Measurements from ENCODE around the gene HPN. TPM values are rescaled to one million over a fixed set of nuclear protein-coding genes. Genes with fewer than 3 reads are reported as not detected.

HPN gene
- total RNA-seq, 2 donors from 2014 or later: 2.5 to 7.2 TPM

GRCh38 chr19:35039881-35040825 is 1.4 kb upstream of the HPN start:
- H3K4me3 ChIP-seq: peak overlapping the region in 1 of 2 donors; percentile 25
- TF ChIP-seq CTCF (IDR thresholded peaks at IDR 0.05): no peak
- H3K27ac ChIP-seq: peak overlapping the region; percentile 81 to 82

DNA sequence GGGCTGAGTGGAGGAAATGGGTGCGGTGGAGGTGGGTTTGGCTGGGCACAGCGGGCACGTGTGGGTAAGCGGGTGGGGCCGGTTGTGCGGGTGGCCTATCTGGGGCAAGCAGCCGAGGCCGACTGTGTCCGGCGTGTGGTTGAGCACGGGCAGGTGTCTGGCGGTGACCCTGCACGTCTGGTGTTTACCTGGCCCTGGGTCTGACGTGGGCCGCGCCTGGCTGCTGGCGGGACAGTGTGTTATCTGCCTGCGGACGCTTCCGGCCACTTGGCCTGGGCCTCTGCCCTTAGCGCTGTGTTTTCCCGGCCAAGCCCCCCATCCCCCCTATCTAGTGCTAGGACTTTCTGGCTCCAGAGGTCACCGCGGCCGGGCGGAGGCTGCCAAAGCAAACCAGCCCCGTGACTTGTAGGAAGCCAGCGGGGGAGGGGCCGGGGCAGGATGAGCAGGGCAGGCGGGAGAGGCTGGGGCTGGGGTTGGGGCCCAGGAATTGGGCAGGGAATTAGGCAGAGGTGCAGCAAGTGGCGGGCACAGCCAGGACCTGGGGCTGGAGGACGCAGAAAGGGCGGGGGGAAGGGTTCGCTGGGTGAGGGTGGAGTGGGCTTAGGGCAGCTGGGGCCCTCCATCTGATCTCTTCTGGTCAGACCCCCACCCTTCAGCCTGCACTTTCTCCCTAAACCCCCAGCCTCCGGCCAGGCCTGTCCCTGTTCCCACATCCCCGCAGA is 534 bp upstream of the HPN start:
- Histone ChIP-seq H3K4me1 (peaks cover 0 to 62% of the 10 kb centered on the region in 2 donors), H3K9me3 (no peaks in the 10 kb centered on the region), H3K27me3 (no peaks in the 10 kb centered on the region), H3K27ac (peak overlapping the region; percentile 81 to 82), H3K4me3 (peak overlapping the region in 1 of 2 donors; percentile 25), H3K36me3 (peaks cover 13% of the 10 kb centered on the region)
- no peak for TF ChIP-seq CTCF (IDR thresholded peaks at IDR 0.05)
- DNase-seq (ENCODE audit: low spot score): peak; percentile 94

More at GRCh38 chr19:35039881-35040825, 1.4 kb upstream of the HPN start:
- DNase-seq (ENCODE audit: low spot score): no peak
- Histone ChIP-seq H3K36me3 (peaks cover 17% of the 10 kb centered on the region), H3K9me3 (no peaks in the 10 kb centered on the region), H3K4me1 (peaks cover 0 to 60% of the 10 kb centered on the region in 2 donors), H3K27me3 (no peaks in the 10 kb centered on the region)

DNA sequence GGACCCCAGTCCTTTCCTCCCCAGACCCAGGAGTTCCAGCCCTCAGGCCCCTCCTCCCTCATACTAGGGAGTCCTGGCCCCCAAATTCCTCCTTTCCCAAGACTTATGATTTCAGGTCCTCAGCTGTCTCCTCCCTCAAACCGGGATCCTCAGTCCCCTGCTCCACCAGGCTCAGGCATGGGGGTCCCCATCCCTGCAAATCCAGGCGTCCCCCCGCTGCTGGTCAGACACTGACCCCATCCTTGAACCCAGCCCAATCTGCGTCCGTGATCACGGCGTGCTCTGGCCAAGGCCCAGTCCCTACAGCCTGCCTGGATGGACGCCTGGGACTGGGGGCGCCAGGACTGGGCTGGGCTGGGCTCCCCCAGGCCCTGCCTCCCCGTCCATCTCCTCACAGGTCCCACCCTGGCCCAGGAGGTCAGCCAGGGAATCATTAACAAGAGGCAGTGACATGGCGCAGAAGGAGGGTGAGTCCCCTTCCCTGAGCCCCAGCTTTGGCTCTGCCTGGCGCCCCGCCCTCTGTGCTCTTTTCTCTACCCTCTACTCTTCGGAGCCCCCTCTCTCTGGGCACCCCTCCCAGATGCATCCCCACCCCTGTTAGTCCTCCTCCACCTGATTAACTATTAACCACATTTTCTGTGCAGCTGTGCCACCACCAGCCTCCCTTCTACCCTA is 672 bp downstream of the HPN start:
- Histone ChIP-seq H3K9me3 (no peaks in the 10 kb centered on the region), H3K27ac (peak overlapping the region; percentile 81 to 82), H3K4me3 (no peak overlapping the region), H3K36me3 (peaks cover 2% of the 10 kb centered on the region), H3K27me3 (no peaks in the 10 kb centered on the region), H3K4me1 (peaks cover 0 to 60% of the 10 kb centered on the region in 2 donors)
- DNase-seq (ENCODE audit: low spot score): no peak
- no peak for TF ChIP-seq CTCF (IDR thresholded peaks at IDR 0.05)

DNA sequence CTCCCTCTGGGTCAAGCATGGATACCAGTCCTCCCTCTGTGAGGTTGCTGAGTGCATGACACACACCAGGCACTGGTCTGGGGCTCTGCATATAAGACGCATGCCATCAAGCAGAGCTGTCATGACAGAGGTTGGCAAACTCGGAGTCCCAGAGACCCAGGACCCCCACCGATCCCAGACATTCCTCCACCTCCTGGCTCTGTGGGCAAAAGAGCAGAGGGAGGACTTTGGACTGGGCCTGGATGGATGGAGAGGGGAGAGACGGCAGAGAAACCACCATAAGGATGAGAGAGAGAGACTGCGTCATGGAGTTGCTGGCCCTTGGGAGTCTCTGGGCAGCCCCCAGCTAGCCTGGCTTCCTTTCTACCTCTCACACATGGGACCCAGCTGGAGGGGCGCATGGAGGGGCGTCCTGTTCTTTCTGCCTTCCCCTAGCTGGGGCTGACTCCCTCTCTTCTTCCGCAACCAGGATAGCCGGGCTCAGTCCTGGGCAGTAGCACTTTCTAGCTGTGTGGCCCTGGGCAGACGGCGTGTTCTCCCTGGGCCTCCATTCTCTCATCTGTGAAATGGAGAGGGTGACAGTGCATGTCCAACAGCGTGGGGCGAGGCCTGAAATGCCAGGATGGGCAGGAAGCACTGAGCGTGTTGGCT is 1.6 kb downstream of the HPN start:
- no peaks in the 10 kb centered on the region for H3K36me3 ChIP-seq
- H3K4me1 ChIP-seq: peaks cover 0 to 51% of the 10 kb centered on the region in 2 donors
- H3K27me3 ChIP-seq: no peaks in the 10 kb centered on the region
- DNase-seq (ENCODE audit: low spot score): no peak
- peak overlapping the region; percentile 81 to 82 for H3K27ac ChIP-seq
- TF ChIP-seq CTCF (IDR thresholded peaks at IDR 0.05): no peak
- no peaks in the 10 kb centered on the region for H3K9me3 ChIP-seq
- no peak overlapping the region for H3K4me3 ChIP-seq

DNA sequence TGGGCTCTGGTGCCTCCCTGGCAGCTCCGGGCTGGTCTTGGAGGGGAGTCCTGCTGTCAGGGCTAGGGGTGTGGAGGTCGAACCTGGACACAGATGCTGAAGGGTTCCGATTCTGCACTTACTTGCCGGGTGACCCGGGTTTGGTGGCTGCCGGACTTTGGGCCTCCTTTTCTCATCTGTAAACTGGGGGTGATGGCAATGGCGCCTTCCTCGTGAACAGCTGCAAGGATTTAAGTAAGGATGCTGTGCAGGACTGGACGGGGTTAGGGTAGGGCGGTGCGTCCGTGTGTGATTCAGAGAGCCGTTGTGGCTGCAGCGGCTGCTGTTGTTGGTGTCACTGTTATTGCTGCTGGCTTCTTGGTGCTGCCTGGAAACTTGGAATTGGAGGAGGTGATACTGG is 2.4 kb downstream of the HPN start:
- TF ChIP-seq CTCF (IDR thresholded peaks at IDR 0.05): no peak
- no peaks in the 10 kb centered on the region for H3K9me3 ChIP-seq
- no peaks in the 10 kb centered on the region for H3K36me3 ChIP-seq
- peaks cover 0 to 48% of the 10 kb centered on the region in 2 donors for H3K4me1 ChIP-seq
- no peaks in the 10 kb centered on the region for H3K27me3 ChIP-seq
- DNase-seq (ENCODE audit: low spot score): no peak
- no peak overlapping the region for H3K4me3 ChIP-seq
- H3K27ac ChIP-seq: no peak overlapping the region
